ENCODE data around the gene APLN. TPM values are rescaled to one million over a fixed set of nuclear protein-coding genes. Genes with fewer than 3 reads are reported as not detected.
A peak's percentile ranks its signal among the peaks of the same experiment; 100 is the strongest.

APLN gene
- total RNA-seq, 4 donors from 2014 or later = 1.3 to 2.6 TPM; not detected in 2

DNA sequence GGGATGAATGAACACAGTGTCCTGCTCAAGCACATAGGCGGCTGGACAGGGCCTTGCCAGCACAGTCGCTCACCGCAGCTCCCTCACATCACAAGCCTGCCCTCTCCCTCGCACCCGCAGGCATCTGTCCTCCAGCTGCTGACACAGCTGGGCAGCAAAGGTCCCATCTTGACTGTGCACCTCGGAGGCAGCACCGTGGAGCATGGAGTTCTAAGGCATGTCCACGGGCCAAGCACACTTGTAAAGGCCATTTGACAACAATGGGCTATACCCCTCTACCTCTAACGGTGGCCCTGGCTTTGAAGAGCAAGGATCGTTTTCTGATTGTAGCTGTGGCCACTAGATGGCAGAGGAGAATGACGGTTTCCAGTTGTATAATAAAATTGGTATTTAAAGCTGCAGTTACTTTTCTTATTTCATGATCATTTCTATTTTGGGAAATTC is 53.8 kb downstream of the APLN start:
- Histone ChIP-seq H3K4me1 (no peaks in the 10 kb centered on the region), H3K4me3 (no peak overlapping the region), H3K9me3 (no peaks in the 10 kb centered on the region), H3K36me3 (no peaks in the 10 kb centered on the region), H3K27me3 (no peaks in the 10 kb centered on the region), H3K27ac (peak overlapping the region; percentile 55 to 58)
- intact Hi-C loops (cut with DNase I; ENCODE audit: low total_unique reads) = loop anchor here (10.0 kb wide), 1 partner anchor 124 kb away; no protein-coding TSS in a partner anchor
- TF ChIP-seq POLR2A (IDR thresholded peaks at IDR 0.05) = no peak
- TF ChIP-seq, protein P1, sequence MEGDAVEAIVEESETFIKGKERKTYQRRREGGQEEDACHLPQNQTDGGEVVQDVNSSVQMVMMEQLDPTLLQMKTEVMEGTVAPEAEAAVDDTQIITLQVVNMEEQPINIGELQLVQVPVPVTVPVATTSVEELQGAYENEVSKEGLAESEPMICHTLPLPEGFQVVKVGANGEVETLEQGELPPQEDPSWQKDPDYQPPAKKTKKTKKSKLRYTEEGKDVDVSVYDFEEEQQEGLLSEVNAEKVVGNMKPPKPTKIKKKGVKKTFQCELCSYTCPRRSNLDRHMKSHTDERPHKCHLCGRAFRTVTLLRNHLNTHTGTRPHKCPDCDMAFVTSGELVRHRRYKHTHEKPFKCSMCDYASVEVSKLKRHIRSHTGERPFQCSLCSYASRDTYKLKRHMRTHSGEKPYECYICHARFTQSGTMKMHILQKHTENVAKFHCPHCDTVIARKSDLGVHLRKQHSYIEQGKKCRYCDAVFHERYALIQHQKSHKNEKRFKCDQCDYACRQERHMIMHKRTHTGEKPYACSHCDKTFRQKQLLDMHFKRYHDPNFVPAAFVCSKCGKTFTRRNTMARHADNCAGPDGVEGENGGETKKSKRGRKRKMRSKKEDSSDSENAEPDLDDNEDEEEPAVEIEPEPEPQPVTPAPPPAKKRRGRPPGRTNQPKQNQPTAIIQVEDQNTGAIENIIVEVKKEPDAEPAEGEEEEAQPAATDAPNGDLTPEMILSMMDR (IDR thresholded peaks at IDR 0.05) = peak; percentile 43 to 55 (median 52)
- DNase-seq = no peak

DNA sequence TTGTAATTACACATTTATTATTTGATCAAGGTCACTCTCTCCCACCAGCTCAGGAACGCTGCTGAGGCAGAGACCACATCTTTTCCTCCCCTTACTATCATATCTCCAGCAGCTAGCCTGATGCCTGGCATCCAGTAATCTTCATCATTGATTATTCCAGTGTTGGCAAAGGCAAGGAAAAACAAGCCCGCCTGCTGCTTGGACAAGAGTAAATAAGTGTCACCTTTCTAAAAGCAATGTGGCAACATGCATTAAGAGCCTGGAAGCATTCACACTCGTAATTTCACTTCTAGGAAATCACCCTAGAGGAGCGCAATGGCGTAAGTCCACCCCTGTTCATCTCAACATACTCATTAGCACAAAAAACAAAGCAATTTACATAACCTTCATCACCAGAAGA is 54.8 kb downstream of the APLN start:
- Histone ChIP-seq H3K27me3 (no peaks in the 10 kb centered on the region), H3K4me1 (no peaks in the 10 kb centered on the region), H3K36me3 (no peaks in the 10 kb centered on the region), H3K9me3 (no peaks in the 10 kb centered on the region), H3K27ac (no peak overlapping the region), H3K4me3 (no peak overlapping the region)
- intact Hi-C loops (cut with DNase I; ENCODE audit: low total_unique reads) = loop anchor here (10.0 kb wide), 1 partner anchor 125 kb away; no protein-coding TSS in a partner anchor
- TF ChIP-seq POLR2A (IDR thresholded peaks at IDR 0.05) = no peak
- TF ChIP-seq, protein P1 (IDR thresholded peaks at IDR 0.05) = no peak
- no peak for DNase-seq

DNA sequence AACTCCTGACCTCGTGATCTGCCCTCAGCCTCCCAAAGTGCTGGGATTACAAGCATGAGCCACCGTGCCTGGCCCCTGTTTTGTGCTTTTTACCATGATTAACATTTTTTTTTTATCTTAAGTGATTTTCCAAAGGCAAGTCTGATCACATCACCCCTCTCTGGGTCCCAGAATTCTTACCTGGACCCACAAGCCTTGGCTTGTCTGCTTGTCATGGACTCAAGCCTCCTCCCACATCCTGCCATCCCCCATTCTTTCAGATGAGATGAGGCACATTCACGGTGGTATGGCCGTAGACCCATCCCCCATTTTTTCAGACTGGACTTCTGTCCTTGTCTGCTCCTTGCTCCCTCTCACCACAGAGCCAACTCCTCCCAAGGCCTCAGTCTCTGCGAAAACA is 55.3 kb downstream of the APLN start:
- no peak overlapping the region for H3K27ac ChIP-seq

DNA sequence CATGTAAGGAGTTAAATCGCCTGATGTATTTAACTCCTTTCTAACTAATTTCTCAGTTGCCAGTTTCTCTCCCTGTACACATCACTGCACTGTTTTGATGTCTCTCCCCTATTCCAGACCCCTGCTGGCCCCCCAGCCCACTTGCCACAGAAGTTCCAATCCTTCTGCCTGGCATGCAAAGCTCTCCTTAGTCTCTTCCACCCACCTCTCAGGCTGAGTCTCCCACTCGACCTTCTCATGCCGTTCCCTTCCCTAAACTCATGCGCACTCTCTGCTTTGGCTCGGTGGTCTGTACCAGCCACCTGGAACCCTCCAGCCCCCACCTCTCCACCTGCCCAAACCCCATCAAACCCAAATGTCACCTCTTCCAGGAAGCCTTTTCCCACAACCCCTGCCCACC is 56.9 kb downstream of the APLN start:
- Histone ChIP-seq H3K4me3 (no peak overlapping the region), H3K9me3 (no peaks in the 10 kb centered on the region), H3K36me3 (no peaks in the 10 kb centered on the region), H3K27me3 (no peaks in the 10 kb centered on the region), H3K27ac (no peak overlapping the region), H3K4me1 (no peaks in the 10 kb centered on the region)
- TF ChIP-seq, protein P1 (IDR thresholded peaks at IDR 0.05) = no peak
- TF ChIP-seq POLR2A (IDR thresholded peaks at IDR 0.05) = no peak
- no peak for DNase-seq
- intact Hi-C loops (cut with DNase I; ENCODE audit: low total_unique reads) = no loop called here

More for the DNA sequence above, 55.3 kb downstream of the APLN start:
- TF ChIP-seq, protein P1 (IDR thresholded peaks at IDR 0.05) = no peak
- TF ChIP-seq POLR2A (IDR thresholded peaks at IDR 0.05) = no peak
- Histone ChIP-seq H3K27me3 (no peaks in the 10 kb centered on the region), H3K4me3 (no peak overlapping the region), H3K4me1 (no peaks in the 10 kb centered on the region), H3K36me3 (no peaks in the 10 kb centered on the region), H3K9me3 (no peaks in the 10 kb centered on the region)
- DNase-seq = no peak
- intact Hi-C loops (cut with DNase I; ENCODE audit: low total_unique reads) = no loop called here

DNA sequence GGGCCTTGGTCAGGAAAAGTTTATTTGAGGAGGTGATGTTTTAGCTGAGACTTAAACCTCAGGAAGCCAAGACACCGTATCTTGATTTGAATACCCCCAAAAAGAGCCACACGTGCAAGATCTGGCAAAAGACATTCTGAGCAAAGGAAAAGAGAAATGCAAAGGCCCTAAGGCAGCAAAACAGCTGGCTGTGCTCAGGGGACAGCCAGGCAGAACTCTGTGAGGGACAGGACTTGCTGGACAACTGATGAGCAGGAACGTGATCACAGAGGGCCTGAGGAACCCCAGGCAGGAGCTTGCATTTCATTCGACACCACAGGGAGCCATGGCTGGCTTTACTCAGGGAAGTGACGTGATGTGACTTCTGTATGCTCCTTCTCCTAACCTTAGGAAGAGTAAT is 58.7 kb downstream of the APLN start:
- no peak for TF ChIP-seq POLR2A (IDR thresholded peaks at IDR 0.05)
- TF ChIP-seq, protein P1 (IDR thresholded peaks at IDR 0.05) = no peak
- no peak for DNase-seq
- H3K4me1 ChIP-seq = no peaks in the 10 kb centered on the region
- intact Hi-C loops (cut with DNase I; ENCODE audit: low total_unique reads) = no loop called here
- H3K9me3 ChIP-seq = no peaks in the 10 kb centered on the region
- no peak overlapping the region for H3K4me3 ChIP-seq
- no peak overlapping the region for H3K27ac ChIP-seq
- H3K36me3 ChIP-seq = no peaks in the 10 kb centered on the region
- no peaks in the 10 kb centered on the region for H3K27me3 ChIP-seq

Other genes starting within 250 kb of the APLN start
- gene SMARCA1, start 131.5 kb downstream of the APLN start, total RNA-seq = 100 to 1,000 TPM in 1 of 4 donors, 10 to 100 TPM in 3; 35.4 to 114 (median 43.1) TPM
- 10 to 100 TPM in 2 of 4 donors, 1 to 10 TPM in 2; 7.2 to 34.7 (median 17.4) TPM for gene OCRL, start 114.7 kb downstream of the APLN start, total RNA-seq
- 1 to 10 TPM; 2.9 to 4.6 (median 3.9) TPM for gene XPNPEP2, start 84.0 kb upstream of the APLN start, total RNA-seq
- 1 to 10 TPM in 3 of 4 donors, under 1 TPM in 1; 0.26 to 4.1 (median 2.9) TPM for gene SASH3, start 125.0 kb upstream of the APLN start, total RNA-seq
- 10 to 100 TPM in 3 of 4 donors, 1 to 10 TPM in 1; 9.1 to 18.1 (median 14.7) TPM for gene ZDHHC9, start 188.9 kb upstream of the APLN start, total RNA-seq